AML-193 (cell line): ENCODE data around the gene USP48.
"Not testable (repeated sequence)": the region's sequence is repeated elsewhere in the genome, so short reads cannot be mapped to it uniquely, and the experiment has no call there.

ENCODE experiments used
- DNase-seq, 2 experiments: peaks; one replicate each; lab custom pipeline; 2025; lab: John Stamatoyannopoulos, UW

Gene USP48

DNA sequence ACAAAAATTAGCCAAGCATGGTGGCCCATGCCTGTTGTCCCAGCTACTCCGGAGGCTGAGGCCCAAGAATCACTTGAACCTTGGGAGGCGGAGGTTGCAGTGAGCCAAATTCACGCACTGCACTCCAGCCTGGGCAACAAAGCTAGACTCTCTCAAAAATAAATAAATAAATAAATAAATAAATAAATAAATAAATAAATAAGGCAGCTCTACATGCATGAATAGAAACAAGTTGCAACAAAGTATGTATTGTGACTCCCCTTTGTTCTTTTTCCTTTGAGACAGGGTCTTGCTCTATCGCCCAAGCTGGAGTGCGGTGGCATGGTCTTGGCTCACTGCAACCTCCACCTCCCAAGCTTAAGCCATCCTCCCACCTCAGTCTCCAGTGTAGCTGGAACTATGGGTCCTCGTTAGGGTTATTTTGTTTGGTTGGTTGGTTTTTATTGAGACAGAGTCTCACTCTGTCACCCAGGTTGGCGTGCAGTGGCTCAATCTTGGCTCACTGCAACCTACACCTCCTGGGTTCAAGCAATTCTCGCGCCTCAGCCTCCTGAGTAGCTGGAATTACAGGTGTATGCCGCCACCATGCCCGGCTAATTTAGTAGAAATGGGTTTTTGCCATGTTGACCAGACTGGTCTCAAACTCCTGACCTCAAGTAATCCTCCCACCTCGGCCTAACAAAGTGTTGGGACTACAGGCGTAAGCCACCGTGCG, 8.0 kb downstream of the USP48 start:
- DNase-seq = no peak

DNA sequence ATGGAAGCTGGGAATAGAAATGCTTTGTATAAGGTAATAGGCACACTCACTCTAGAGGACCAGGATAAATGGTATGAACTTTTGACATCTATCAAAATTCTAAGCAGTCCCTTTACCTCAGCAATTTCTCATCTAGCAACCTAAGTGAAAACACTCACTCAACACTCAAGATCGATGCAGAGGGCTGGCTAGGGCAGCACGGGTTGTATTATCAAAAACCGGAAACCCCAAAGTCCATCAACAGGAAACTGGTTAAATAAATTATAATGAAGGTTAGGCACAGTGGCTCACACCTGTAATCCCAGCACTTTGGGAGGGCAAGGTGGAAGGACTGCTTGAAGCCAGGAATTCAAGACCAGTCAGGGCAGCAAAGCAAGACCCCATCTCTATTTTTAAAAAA, 9.4 kb downstream of the USP48 start:
- no peak for DNase-seq

DNA sequence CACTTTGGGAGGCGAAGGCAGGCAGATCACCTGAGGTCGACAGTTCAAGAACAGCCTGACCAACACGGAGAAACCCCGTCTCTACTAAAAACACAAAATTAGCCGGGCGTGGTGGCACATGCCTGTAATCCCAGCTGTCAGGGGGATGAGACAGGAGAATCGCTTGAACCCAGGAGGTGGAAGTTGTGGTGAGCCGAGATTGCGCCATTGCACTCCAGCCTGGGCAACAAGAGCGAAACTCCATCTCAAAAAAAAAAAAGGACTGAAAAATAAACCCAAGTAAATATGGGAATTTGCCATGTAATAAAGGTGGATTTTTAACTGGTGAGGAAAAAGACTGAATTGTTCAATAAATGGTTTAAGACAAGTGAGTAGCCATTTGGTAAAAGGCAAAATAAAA, 11.3 kb downstream of the USP48 start:
- DNase-seq = not testable (repeated sequence)

DNA sequence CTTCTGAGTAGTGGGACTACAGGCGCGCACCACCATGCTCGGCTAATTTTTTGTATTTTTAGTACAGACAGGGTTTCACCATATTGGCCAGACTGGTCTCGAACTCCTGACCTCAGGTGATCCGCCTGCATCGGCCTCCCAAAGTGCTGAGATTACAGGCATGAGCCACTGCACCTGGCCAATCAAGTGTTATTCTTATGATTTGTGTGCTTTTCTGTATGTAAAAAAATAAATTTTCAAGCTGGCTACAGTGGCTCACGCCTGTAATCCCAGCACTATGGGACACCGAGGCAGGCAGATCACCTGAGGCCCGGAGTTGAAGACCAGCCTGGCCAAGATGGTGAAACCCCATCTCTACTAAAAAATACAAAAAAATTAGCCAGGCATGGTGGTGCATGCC, 12.3 kb downstream of the USP48 start:
- DNase-seq = not testable (repeated sequence)

DNA sequence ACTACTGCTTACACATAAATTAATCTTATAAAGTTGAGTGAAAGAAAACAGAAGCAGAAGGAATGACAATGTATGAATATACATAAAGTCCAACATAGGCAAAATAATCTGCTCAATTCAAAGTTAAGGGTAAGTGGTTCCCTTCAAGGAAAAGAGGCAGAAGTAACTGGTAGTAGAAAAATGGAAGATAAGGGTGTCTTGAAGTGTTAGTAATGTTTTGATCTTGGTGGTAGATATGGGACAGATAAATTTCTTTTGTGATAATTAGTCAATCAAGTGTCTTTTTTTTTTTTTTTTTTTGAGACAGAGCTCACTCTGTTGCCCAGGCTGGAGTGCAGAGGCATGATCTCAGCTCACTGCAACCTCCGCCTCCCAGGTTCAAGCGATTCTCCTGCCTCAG, 12.7 kb downstream of the USP48 start:
- no peak for DNase-seq

DNA sequence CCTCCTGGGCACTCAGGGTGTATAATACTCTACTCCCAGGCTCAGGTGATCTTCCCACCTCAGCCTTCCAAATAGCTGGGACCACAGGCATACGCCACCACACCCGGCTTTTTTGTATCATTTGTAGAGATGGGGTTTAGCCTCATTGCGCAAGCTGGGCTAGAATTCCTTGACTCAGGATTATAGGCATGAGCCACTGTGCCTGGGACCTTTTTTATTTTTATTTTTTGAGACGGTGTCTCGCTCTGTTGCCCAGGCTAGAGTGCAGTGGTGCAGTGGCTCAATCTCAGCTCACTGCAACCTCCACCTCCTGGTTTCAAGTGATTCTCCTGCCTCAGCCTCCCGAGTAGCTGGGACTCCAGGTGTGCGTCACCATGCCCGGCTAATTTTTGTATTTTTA, 15.8 kb downstream of the USP48 start:
- DNase-seq = not testable (repeated sequence)

DNA sequence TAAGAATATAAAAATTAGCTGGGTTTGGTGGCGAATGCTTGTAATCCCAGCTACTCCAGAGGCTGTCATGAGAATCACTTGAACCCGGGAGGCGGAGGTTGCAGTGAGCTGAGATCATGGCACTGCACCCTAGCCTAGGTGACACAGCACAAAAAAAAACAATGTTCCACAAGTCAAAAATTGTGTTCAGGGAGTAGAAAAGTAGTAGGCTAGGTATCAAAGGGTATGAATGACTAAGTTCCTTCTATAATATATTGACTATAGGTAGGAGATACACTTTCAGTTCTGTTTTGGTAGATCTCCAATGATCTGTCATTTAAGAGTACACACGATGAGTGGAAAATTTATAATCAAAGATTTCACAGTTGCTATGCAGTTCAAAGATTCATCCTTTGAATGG, 16.7 kb downstream of the USP48 start:
- DNase-seq = no peak

DNA sequence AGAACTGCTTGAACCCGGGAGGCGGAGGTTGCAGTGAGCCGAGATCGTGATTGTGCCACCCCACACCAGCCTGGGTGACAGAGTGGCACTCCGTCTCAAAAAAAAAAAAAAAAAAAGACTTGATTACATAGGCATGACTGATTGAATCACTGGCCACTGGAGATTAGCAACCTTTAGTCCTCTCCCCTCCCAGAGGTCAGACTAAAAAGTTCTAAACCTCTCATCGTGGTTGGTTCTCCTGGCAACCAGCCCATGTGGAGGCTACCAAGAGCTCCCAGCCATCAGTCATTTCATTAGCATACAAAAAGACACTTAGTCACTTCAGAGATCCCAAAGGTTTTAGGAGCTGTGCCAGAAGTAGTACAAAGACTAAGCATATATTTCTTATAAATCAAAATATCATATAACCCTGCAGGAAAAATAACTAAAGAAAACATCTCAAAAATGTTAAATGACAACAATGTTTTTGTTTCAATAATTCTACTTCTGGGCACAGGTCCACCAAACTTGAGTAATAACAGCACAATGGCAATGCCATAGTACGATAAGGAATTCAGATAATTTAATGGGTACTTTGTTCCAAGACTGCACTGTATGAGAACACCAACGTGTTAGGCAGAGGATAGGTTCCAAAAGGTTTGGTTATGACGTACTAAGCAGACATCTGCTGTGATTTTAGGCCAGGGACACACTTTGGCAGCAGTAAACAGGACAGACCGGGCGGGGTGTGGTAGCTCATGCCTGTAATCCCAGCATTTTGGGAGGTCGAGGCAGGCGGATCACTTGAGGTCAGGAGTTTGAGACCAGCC, 18.1 kb downstream of the USP48 start:
- peak in 1 of 2 experiments; percentile 36 for DNase-seq

DNA sequence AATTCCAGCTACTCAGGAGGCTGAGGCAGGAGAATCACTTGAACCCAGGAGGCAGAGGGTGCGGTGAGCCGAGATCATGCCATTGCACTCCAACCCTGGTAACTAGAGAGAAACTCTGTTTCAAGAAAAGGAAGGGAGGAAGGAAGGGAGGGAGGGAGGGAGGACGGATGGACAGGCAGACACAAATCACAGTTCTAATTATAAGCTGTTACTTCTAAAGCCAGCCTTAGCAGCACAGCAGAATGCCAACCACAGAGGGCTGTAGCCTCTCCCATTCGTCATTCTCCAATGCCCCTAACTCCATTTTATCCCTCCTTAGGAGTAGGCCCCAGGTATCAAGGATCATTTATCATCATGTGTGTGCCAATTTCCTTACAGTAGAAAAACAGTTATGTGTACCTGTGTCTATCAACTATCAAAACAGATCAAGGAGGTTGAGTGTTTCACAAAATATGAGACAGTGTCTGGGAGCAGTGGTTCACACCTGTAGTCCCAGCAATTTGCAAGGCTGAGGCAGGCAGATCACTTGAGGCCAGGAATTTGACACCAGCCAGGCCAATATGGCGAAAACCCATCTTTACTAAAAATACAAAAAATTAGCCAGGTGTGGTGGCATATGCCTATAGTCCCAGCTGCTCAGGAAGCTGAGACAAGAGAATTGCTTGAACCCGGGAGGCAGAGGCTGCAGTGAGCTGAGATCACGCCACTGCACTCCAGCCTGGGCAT, 19.1 kb downstream of the USP48 start:
- DNase-seq = no peak

DNA sequence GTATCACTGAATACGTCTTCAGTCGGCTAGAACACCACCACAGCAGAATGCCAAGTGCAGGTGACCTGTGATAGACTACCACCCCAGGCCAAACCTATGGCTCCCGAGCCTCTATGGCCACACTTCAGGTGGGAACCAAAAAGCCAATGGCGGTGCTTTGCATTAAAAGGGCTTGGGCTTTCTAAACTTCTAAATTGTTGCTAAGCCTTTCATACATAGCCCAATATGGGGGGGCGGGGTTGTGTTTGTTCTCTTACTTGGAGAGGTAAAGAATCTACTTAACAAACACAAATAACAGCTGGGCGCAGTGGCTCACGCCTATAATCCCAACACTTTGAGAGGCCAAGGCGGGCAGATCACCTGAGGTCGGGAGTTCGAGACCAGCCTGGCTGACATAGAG, 19.7 kb downstream of the USP48 start:
- DNase-seq = no peak

DNA sequence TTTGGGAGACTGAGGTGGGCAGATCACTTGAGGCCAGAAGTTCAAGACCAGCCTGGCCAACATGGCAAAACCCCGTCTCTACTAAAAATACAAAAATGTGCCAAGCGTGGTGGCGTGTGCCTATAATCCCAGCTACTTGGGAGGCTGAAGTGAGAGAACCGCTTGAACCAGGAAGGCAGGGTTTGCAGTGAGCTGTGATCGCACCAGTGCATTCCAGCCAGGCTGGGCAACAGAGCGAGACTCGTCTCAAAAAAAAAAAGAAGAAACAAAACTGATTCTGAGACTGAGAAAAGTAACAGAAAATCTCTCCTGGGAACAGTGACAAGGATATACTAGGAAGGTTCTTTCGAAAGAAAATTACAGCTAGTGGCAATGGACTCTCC, 20.9 kb downstream of the USP48 start:
- no peak for DNase-seq

DNA sequence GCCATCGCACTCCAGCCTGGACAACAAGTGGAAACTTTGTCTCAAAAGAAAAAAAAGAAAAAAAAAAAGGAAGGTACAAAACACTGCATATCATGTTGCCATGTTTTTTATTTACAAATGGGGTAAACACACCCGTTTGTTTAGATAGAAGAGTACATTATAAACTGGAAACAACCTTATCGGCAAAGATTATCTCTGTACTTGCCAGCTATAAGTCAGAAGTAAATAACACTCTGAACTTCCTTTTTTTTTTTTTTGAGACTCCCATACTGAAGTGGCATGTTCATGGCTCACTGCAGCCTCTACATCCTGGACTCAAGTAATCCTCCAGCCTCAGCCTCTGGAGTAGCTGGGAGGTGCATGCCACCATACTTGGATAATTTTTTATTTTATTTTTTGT, 21.9 kb downstream of the USP48 start:
- peak; percentile 9 to 22 for DNase-seq

DNA sequence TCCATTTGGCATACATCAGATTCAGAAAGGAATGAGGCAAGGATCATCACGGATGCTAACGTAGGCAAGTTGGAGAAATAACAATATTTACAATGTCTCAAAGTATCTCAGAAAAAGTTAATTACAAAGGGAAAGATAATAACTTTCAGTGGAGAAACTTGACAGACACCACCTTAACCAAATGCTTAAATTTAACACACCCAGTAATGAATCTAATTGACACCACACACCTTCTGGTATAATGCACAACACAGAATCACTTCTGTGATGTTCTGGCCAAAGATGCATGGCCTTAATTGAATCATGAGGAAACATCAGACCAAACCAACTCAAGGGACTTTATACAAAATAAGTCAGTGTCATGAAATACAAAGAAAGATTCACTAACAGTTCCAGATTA, 23.1 kb downstream of the USP48 start:
- DNase-seq = no peak

DNA sequence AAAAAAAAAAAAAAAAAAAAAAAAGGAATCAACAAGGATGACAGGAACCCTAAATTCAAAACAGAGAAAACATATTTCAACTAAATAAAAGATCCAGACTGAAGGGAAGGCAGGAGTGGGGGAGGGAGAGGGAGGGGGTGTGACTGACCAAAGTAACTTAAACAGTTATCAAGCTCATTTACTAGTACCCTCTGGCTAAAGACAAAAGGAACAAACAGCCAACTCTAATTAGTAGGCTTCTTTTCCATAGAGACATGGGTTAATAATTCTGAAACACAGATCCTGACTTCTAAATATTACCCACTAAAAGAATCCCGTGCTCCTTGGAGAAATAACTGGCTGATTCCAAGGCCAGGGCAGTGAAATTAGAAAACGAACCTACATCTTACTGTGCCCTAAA, 23.8 kb downstream of the USP48 start:
- DNase-seq = no peak

DNA sequence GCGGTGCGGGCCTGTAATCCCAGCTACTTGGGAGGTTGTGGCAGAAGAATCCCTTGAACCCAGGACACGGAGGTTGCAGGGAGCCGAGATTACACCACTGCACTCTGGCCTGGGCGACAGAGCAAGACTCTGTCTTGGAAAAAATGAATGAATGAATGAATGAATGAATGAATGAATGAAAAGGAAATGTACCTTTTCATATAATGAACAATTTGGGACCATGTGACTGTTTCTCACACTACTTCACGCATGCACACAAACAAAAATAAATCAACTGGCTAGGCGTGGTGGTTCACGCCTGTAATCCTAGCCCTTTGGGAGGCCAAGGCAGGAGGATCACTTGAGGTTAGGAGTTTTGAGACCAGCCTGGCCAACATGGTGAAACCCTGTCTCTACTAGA, 24.3 kb downstream of the USP48 start:
- DNase-seq = no peak

DNA sequence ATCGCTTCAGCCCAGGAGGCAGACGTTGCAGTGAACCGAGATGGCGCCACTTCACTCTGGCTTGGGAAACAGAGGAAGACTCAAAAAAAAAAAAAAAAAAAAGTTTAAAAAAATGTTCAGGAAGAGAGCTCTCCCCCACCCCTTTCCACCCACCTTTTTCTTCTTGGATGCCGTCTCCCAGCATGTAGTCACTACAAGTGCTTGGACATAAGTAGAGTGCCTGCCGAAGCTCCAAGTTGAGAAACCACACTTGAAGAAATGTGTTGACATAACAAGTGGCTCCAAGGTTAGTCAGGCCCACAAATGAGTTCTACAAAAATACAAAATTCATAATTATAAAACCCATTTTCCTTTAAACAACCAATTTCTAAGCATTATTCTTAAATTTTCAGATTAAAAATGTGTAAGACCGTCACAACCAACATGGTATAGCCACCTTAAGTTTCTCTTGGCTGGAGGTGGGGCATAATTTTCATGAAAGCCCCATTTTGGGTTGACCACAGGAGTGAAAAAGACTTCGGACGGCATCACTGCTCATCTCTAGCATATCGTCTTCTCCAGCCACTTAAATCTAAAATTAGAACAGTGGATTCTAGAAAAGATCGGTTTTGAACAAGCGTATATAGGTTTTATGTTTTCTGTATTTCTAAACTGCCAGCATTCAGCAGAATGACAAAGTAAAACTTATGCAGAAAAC, 26.4 kb downstream of the USP48 start:
- DNase-seq = no peak

DNA sequence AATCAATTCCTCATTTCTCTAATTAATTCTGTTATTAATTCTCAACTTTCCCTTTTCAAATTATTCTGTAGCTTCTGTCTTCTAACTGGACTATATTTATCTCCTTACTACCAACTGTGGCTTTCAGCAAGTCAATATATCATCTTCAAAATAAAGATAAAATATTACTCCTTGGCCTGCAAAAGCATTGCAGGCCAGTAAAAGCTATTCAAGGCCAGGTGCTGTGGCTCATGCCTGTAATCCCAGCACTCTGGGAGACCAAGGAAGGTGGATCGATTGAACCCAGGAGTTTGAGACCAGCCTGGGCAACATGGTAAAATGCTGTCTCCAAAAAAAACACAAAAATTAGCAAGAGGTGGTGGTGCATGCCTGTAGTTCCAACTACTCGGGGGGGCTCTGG, 27.9 kb downstream of the USP48 start:
- DNase-seq = no peak

DNA sequence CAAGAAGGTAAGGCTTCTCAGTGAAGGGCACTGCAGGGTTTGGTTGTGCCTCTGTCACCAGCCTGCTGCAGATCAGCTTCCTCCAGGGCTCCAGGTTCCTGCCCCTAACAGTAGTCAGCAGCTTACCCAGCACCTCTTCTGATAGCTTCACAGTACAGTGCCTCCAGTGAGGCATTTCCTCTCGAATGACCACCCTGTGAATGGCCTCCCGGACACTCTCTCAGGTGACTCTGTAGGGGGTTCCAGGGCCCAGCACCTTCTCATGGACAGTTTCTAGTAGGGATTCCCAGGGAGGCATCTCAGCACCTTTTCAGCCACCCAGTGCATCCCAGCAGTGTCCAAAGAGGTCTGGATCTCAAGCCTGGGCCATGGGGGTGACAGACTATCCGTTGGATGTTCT, 28.4 kb downstream of the USP48 start:
- DNase-seq = no peak

DNA sequence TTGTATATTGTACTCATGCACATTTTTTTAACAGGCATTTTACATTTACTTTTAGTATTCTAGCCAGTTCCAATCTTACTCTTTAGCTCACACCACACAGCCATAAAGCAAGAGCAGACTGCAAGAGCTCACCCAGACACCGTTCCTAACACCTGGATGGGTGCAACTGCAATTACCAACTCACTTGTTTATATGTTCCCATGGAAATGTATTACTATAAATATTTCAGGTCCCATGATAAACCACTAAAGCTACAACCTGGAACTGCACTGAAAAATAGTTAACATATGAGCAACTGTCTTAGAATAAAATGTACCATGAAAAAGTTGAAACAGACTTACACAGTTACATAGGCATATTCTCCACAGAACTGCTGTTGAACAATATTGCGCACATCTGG, 30.8 kb downstream of the USP48 start:
- DNase-seq = no peak

DNA sequence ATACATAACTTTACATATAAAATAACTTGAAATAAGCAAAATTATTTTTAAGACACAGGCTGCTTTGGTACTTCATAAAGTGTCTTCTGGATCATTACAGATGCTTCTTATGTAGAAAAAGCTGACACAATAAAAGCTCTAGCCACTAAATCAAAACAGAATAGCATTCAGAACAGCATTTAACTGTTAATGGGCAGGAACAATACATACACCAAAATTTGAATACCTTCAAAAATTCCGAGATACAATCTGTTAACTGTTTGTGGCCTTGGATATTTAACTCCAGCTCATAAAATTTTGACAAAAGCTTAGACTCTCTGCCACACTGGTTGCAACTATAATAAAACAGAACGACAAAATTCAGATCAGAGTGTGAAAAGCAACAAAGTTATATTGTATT, 31.7 kb downstream of the USP48 start:
- DNase-seq = no peak

DNA sequence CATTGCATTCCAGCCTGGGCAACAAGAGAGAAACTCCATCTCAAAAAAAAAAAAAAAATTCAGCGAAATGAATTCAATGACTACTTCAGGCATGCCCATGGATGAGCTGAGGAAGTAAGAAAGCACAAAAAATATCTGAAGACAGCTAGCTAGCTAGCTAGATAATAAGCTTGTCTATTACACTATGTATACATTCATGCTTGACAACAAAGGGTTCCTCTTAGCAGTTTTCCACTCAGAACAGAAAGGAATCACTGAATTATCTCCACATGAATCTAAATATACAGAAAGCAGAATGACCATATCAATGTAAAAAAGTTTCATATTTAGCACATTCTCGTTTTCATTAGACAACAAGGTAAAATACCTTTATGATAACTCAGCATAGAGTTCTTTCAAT, 32.1 kb downstream of the USP48 start:
- no peak for DNase-seq

DNA sequence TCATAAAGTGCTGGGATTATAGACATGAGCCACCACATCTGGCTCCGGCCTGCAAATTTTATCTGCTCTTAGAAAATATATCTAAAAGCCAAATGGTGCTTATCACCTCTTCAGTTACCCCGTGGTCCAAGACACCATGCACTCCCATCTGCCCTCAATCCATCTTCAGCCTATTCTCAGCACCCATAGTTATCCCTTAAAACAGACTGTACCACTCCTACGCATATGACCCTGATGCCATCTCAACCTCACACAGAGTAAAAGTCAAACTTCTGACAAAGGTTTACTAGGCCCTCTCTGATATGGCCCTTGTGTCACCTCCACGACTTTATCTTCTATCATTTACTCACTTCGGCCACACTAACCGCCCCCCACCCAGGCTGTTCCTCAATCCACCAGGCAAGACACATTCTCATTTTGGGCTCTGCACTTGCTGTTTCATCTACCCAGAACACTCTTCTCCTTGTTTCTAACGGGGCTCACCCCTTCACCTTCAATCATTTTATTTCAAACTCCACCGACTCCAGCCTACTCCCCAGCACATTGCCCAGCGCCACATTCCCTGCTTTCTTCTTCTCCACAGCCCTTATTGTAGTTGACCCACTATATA, 33.0 kb downstream of the USP48 start:
- DNase-seq = no peak
